Tibial nerve (tissue), 3 donors: ENCODE data around the gene HCFC1.

ENCODE experiments used
- CTCF ChIP-seq, 5 experiments: fragments of 200-600 bp in 3 of 5; fragments of 450-650 bp in 2 of 5; sonication (generic) in 3 of 5; IDR thresholded peaks; one replicate each; pipeline ENCODE4 v1.5.1; 2016 to 2019; ENCODE audit warnings: antibody characterized with exemption in 5 of 5, mild to moderate bottlenecking in 3 of 5, moderate library complexity in 2 of 5
- POLR2A ChIP-seq, 2 donors: fragments of 450-650 bp; IDR thresholded peaks; one replicate each; pipeline ENCODE4 v1.6.1; 2017; ENCODE audit warnings: antibody characterized with exemption in 2 of 2, mild to moderate bottlenecking in 2 of 2, moderate library complexity in 2 of 2

- no peak for TF ChIP-seq CTCF (IDR thresholded peaks at IDR 0.05)
- TF ChIP-seq POLR2A (IDR thresholded peaks at IDR 0.05), result no peak
Observed at GRCh38 chrX:153992180-153992579, 20.6 kb upstream of the HCFC1 start.
